D341Med (cell line): ENCODE results near the gene BLTP3B.

Experiments used
- DNase-seq: peaks from one replicate; pipeline ENCODE4 v3.0.0; 2012; ENCODE audit warnings: low spot score

The BLTP3B gene

DNA sequence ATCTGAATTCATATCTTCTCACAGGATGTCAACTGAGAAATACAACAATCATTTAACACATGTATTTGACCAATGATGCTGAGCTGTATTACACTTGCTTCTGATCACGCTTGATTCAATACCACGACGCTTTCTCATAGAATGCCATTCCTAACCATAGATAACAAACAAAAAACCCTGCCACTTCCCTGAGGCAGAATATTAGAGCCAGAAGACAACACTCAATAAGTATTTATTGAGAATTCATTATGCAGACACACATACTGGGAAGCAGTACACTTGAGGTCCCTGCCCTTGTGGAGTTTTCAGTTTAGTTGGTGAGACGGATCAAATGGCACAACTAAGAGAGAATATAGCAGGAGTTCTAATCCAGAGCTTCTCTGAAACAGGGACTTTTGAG lies 32.4 kb downstream of the BLTP3B start:
- DNase-seq = no peak

DNA sequence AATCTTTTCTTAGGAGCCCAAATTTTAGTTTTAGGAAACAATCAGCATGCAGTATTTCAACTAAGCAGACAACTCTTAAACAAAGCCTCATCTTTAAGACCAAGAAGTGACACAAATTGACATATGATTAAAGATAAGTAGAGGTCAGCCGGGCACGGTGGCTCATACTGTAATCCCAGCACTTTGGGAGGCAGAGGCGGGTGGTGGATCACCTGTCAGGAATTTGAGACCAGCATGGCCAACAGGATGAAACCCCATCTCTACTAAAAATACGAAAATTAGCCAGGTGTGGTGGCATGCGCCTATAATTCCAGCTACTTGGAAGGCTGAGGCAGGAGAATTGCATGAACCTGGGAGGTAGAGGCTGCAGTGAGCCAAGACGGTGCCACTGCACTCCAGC lies 35.8 kb downstream of the BLTP3B start:
- DNase-seq = no peak

DNA sequence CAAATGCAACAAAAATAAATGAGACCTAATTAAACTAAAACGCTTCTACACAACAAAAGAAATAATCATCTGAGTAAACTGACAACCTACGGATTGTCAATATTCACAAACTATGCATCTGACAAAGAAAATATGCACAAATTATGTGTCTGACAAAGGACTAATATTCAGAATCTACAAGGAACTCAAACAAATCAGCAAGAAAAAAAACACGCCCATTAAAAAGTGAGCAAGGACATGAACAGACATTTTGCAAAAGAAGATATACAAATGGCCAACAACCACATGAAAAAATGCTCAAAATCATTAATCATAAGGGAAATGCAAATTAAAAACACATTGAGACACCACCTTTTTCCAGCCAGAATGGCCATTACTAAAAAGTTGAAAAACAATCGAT lies 37.0 kb downstream of the BLTP3B start:
- no peak for DNase-seq

GRCh38 chr12:100101000-100101399 lies 41.7 kb downstream of the BLTP3B start:
- no peak for DNase-seq
